GM10266 (cell line): ENCODE results near the gene TDRD15.
"Not testable (repeated sequence)": the region's sequence is repeated elsewhere in the genome, so short reads cannot be mapped to it uniquely, and the experiment has no call there.

Source experiments
- DNase-seq: peaks from one replicate; pipeline ENCODE4 v3.0.0; 2012; ENCODE audit errors: extremely low spot score
- TF ChIP-seq, protein P1 (sequence below): IDR thresholded peaks from 2 replicates; pipeline ENCODE4 v1.5.1; 2012; ENCODE audit warnings: mild to moderate bottlenecking, low read depth; ENCODE audit not compliant: control insufficient read depth, insufficient read depth; ENCODE audit errors: missing control alignments

Gene TDRD15

DNA sequence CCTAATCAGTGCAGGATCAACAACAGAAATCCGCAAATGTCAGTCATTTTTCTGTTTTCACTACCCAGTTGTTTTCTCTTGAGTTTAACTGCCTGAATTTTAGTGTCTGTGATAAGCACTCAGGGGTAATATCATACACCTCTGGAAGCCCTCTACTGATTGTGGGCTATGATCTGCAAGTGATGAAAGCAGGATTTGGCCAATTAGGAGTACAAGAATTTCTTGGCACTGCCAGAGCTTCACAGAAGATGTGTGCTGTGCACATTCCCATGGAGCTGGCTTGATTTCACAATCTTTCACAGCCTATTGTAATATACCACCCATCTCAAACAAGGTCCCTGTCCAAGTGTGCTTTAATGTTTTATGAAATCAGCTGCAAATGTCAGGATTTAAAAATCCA, 27.3 kb upstream of the TDRD15 start:
- no peak for DNase-seq
- TF ChIP-seq, protein P1, sequence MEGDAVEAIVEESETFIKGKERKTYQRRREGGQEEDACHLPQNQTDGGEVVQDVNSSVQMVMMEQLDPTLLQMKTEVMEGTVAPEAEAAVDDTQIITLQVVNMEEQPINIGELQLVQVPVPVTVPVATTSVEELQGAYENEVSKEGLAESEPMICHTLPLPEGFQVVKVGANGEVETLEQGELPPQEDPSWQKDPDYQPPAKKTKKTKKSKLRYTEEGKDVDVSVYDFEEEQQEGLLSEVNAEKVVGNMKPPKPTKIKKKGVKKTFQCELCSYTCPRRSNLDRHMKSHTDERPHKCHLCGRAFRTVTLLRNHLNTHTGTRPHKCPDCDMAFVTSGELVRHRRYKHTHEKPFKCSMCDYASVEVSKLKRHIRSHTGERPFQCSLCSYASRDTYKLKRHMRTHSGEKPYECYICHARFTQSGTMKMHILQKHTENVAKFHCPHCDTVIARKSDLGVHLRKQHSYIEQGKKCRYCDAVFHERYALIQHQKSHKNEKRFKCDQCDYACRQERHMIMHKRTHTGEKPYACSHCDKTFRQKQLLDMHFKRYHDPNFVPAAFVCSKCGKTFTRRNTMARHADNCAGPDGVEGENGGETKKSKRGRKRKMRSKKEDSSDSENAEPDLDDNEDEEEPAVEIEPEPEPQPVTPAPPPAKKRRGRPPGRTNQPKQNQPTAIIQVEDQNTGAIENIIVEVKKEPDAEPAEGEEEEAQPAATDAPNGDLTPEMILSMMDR, result no peak

DNA sequence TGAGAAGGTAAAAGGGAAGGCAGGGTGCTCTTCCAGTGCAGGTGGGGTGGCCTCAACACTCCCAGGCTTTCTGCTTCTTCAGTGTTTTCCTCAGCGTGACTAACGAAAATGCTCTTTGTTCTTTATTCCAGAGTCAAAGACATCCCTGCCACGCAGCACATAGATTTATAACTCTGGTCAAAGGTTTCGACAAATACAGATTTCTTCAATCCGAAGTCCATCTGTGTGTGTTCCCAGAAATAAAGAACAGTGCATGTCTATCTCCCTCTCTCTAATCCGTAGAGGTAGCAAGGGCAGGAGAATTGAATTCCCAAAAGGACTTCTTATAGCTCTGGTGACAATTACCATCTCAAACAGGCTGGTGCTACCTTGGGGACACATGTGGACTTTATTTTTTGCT, 26.4 kb upstream of the TDRD15 start:
- no peak for DNase-seq
- TF ChIP-seq, protein P1, result no peak

DNA sequence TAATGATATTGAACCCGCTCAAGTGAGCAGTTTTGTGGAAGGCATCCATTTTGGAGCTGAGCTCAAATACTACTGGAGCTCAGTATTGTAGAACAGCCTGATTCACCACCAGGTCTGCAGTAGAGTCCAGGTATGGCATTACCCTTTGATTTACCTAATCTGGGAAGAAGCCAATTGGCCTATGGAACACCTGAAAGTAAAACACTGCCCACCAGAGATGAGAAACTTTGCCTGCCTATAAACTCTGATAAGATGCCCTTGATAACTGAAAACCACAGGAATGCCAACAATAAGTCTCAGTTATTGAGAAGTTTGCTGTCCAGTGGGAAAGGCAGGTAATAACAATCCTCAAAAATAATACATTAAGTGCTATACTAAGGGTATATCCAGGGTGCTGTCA, 25.5 kb upstream of the TDRD15 start:
- TF ChIP-seq, protein P1, result no peak
- no peak for DNase-seq

DNA sequence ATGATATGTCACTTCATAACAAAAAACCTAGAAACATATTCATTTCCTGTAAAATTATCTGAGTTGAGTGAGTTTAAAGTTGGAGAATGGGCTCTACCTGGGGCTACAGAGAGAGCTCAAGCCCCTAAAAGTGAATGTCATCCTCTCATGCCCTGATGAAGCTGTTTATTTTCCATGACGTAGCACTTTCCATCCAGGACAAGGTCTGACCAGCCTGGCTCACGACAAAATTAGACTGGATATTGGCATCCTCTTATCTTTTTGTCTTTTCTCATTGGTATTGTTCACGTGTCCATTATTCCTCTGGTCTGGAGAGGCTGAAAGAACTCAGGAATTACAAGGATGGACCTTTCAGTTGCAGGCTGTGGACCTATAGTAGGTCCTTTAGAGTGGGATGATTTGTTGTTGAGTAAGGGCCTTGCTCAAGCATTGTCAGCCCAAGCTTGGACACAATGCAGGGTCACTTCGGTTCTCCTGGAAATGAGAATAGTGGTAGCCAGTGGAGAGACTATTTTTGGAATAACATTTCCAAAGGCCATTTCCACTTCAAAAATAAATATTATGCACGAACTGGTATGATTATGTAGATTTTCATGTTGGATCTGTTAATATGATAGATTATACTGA, 24.4 kb upstream of the TDRD15 start:
- TF ChIP-seq, protein P1, result no peak

DNA sequence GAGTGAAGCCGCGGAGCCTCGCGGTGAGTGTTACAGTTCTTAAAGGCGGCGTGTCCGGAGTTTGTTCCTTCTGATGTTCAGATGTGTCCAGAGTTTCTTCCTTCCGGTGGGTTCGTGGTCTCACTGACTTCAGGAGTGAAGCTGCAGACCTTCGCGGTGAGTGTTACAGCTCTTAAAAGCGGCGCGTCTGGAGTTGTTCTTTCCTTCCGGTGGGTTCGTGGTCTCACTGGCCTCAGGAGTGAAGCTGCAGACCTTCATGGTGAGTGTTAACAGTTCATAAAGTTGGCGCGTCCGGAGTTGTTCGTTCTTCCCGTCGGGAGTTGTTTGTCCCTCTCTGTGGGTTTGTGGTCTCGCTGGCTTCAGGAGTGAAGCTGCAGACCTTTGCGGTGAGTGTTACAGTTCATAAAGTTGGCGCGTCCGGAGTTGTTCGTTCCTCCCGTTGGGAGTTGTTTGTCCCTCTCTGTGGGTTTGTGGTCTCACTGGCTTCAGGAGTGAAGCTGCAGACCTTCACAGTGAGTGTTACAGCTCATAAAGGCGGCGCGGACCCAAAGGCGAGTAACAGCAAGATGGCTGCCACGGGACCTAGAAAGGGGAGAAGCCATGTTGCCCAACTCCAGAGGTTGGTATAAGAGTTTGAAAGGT, 22.1 kb upstream of the TDRD15 start:
- DNase-seq, result not testable (repeated sequence)

More for the DNA sequence above, 24.4 kb upstream of the TDRD15 start:
- DNase-seq, result no peak

DNA sequence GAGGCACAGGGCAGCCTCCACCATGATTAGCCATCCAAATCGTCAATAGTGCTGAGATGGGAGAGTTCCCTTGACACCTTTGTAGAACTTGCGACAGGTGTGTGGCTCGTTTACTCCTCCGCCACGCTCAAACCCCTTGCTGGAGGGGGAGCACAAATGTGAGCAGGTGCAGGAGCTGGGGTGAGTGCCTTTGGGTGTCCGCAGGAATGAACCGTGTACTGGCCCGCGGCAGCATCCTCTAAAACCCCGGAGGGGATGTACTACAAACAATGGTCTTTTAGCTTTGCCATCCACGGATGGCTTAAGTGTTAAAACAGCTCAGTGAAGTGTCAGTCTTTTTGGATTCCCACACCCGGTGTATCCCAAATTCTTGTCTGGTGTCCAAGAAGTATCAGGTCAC, 21.4 kb upstream of the TDRD15 start:
- no peak for DNase-seq
- TF ChIP-seq, protein P1, result no peak

DNA sequence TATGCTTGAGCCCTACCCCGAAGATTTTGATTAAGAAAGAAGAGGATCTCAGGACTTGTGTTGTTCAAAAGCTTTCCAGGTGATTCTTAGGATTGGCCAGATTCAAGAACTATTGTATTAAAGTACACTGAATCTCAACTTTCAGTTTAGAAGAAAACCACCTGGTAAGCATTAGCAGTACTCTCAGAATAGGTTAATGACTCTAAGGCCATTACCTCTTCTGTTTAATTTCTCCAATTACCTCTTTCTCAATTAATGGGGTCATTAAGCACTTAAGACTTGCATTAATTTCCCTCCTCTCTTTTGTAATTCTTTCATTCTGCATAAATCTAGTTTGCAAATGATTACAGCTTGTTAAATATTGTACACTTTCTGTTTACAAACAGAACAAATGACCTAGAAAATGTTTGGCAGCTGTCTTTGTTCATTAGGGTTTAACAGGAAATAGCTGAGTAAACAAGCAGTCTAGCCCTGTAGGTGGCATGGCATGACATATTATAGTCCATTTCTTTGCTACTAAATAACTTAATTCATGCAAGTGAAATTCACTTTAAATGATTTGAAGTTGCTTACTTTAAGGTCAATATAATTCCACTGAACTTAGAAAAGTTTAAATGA, 20.4 kb upstream of the TDRD15 start:
- DNase-seq, result no peak
- TF ChIP-seq, protein P1, result no peak
